CD4-positive, alpha-beta T cell (primary cell): Measurements from ENCODE around the gene PROSER3. TPM values are rescaled to one million over a fixed set of nuclear protein-coding genes. Genes with fewer than 3 reads are reported as not detected.
A peak's percentile ranks its signal among the peaks of the same experiment; 100 is the strongest.

Experiments used
- ATAC-seq: fragments of 200-7000 bp; cut with Tn5 transposase; one replicate; pipeline ENCODE4 v1.10.0; 2022; ENCODE audit warnings: mild to moderate bottlenecking; ENCODE audit not compliant: poor library complexity
- CTCF ChIA-PET: fragments of 350-600 bp; sonication (Branson Sonifier 250); formaldehyde crosslinking; loops from one replicate; lab custom pipeline; 2021; ENCODE audit warnings: antibody characterized with exemption, inconsistent platforms; lab: Charles Lee
- POLR2A ChIA-PET: fragments of 350-600 bp; sonication (Branson Sonifier 250); formaldehyde crosslinking; loops from one replicate; lab custom pipeline; 2021; ENCODE audit warnings: antibody characterized with exemption, inconsistent platforms; lab: Charles Lee
- DNase-seq, 14 experiments: peaks; one replicate each; pipeline ENCODE4 v3.0.0-alpha.2; 2013 to 2020; ENCODE audit warnings: mixed read lengths in 2 of 14
- H3K27ac ChIP-seq, 2 donors: one replicate each; pipeline versions ENCODE4 v1.5.1 to v1.7.0; 2013; ENCODE audit warnings: low read length in 2 of 2, low read depth in 1 of 2, mild to moderate bottlenecking in 1 of 2
- H3K27me3 ChIP-seq, 2 experiments: 1 replicate in 1 of 2; 2 replicates in 1 of 2; pipeline versions ENCODE4 v1.6.1 to v1.7.0; 2013; ENCODE audit warnings: low read length in 2 of 2, control low read depth in 1 of 2, mild to moderate bottlenecking in 1 of 2, moderate library complexity in 1 of 2; ENCODE audit not compliant: insufficient read depth in 2 of 2, control insufficient read depth in 1 of 2
- H3K36me3 ChIP-seq: one replicate; pipeline ENCODE4 v1.6.1; 2013; ENCODE audit warnings: low read length, control low read depth; ENCODE audit not compliant: insufficient read depth
- H3K4me1 ChIP-seq: one replicate; pipeline ENCODE4 v1.6.1; 2013; ENCODE audit warnings: low read length, control low read depth; ENCODE audit not compliant: insufficient read depth
- H3K4me3 ChIP-seq: one replicate; pipeline ENCODE4 v1.5.1; 2013; ENCODE audit warnings: mild to moderate bottlenecking, low read length, moderate library complexity
- H3K9me3 ChIP-seq, 2 experiments: 1 replicate in 1 of 2; 2 replicates in 1 of 2; pipeline versions ENCODE4 v1.6.1 to v1.7.0; 2013; ENCODE audit warnings: low read length in 2 of 2, mild to moderate bottlenecking in 2 of 2, control low read depth in 1 of 2, moderate library complexity in 1 of 2; ENCODE audit not compliant: control insufficient read depth in 1 of 2, insufficient read depth in 1 of 2
- H3K27ac Mint-ChIP-seq: one replicate; pipeline ENCODE4 v1.8.0; 2020; ENCODE audit warnings: mixed read lengths
- H3K27me3 Mint-ChIP-seq: one replicate; pipeline ENCODE4 v1.8.0; 2021; ENCODE audit warnings: mixed read lengths
- H3K36me3 Mint-ChIP-seq: one replicate; pipeline ENCODE4 v1.8.0; 2021; ENCODE audit warnings: low read depth, mixed read lengths
- H3K4me1 Mint-ChIP-seq: one replicate; pipeline ENCODE4 v1.8.0; 2021; ENCODE audit warnings: low read depth, mixed read lengths
- H3K4me3 Mint-ChIP-seq: one replicate; pipeline ENCODE4 v1.8.0; 2020; ENCODE audit warnings: mild to moderate bottlenecking, mixed read lengths
- H3K9me3 Mint-ChIP-seq: one replicate; pipeline ENCODE4 v1.8.0; 2020; ENCODE audit warnings: mixed read lengths
- intact Hi-C, 2 experiments: fragments of 100-400 bp; cut with DNase I in 1 of 2; cut with micrococcal nuclease in 1 of 2; formaldehyde crosslinking; loops; one replicate each; pipeline versions ENCODE4 v1.15.1 to v1.9.0; 2023 to 2025; cut with DNase I, micrococcal nuclease
- total RNA-seq, 174 experiments: library from RNA in 2 of 174; stranded (reverse) in 2 of 174; gene quantifications; one replicate each; pipeline ENCODE4 v1.2.3 and lab custom pipeline; 2021 to 2026
- TF ChIP-seq, protein P1 (sequence below): fragments of 200-600 bp; IDR thresholded peaks from one replicate; pipeline ENCODE4 v1.8.0; 2022; ENCODE audit warnings: antibody characterized with exemption, mild to moderate bottlenecking

PROSER3 gene
- total RNA-seq, 2 experiments from 2014 or later, result 19.4 to 22.6 TPM

DNA sequence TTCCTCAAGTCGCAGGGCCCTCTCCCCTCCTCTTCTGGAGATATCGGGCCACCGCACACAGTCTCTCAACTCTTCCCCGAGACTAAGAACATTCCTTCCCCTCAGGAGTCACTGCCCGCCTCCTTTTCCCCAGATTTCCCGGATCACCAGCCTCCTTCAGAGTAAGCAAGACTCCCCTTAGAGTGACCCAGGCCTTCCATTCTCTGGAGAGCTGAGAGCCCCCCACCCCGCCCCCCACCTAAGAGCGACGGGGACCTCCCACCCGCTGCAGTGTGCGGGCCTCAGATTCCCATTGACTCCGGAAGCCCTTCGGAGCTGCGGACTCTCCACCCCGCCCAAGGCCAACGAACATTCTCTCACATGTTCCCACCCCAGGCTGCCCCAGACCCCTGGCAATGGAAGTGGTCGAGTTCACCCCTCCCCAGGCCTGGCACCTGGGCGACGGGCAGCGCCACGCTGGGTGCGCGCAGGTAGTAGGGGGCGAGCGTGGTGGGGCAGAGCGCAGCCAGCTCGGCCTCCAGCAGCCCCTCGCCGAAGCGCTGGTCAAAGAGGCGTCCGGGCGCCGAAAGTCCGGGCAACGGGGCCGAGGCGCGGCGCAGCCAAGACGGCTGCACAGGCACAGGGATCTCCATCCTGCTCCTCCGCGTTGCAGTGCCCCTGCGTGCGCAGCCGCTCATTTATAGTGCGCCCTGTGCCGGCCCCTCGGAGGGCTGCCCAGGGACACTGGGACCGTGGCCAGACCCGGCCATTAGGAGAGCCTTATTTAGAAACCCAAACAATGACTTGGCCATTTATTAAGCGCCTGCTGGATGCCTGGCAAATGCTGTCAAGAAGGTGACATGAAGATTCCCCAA, 1.4 kb upstream of the PROSER3 start, which contains the start of gene HSPB6:
Gene HSPB6 (minus strand): TSS at position 653 of the 854 bp plus-strand sequence. CDS start 21 bp downstream, at position 632.
- peak within 1 kb of the TSS; percentile 81 for H3K4me3 ChIP-seq
- Mint-ChIP-seq H3K4me3 (peak within 1 kb of the TSS; percentile 99), H3K36me3 (peaks cover 39% of the 10 kb centered on the region), H3K9me3 (no peaks in the 10 kb centered on the region), H3K27me3 (peaks cover 15% of the 10 kb centered on the region), H3K4me1 (peaks cover 41% of the 10 kb centered on the region), H3K27ac (peak within 1 kb of the TSS; percentile 88)
- ChIA-PET POLR2A (interaction anchor here (0.9 to 1.3 kb wide), 5 partner anchors 8 to 54 kb away, joined by 3 to 12 read pairs (median 3); partner anchors contain the start of genes LIN37 and U2AF1L4), CTCF (no interaction called here)
- peaks cover 36% of the 10 kb centered on the region for H3K36me3 ChIP-seq
- ATAC-seq, result no peak
- peaks cover 43% of the 10 kb centered on the region for H3K4me1 ChIP-seq
- intact Hi-C loops, result loop anchor here (1.0 to 10.0 kb wide), 6 partner anchors 8 to 928 kb away; partner anchors contain the start of genes COX6B1 (in 1 of the 2), ETV2 (in 1 of the 2), KMT2B (in 1 of the 2) and LIN37 (in 1 of the 2)
- TF ChIP-seq, protein P1, sequence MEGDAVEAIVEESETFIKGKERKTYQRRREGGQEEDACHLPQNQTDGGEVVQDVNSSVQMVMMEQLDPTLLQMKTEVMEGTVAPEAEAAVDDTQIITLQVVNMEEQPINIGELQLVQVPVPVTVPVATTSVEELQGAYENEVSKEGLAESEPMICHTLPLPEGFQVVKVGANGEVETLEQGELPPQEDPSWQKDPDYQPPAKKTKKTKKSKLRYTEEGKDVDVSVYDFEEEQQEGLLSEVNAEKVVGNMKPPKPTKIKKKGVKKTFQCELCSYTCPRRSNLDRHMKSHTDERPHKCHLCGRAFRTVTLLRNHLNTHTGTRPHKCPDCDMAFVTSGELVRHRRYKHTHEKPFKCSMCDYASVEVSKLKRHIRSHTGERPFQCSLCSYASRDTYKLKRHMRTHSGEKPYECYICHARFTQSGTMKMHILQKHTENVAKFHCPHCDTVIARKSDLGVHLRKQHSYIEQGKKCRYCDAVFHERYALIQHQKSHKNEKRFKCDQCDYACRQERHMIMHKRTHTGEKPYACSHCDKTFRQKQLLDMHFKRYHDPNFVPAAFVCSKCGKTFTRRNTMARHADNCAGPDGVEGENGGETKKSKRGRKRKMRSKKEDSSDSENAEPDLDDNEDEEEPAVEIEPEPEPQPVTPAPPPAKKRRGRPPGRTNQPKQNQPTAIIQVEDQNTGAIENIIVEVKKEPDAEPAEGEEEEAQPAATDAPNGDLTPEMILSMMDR, result no peak
- H3K27me3 ChIP-seq, result peaks cover 0 to 2% of the 10 kb centered on the region in 2 experiments
- H3K27ac ChIP-seq, result peak within 1 kb of the TSS in 1 of 2 donors; percentile 97
- no peaks in the 10 kb centered on the region for H3K9me3 ChIP-seq
- peak in 1 of 14 experiments; percentile 35 for DNase-seq

DNA sequence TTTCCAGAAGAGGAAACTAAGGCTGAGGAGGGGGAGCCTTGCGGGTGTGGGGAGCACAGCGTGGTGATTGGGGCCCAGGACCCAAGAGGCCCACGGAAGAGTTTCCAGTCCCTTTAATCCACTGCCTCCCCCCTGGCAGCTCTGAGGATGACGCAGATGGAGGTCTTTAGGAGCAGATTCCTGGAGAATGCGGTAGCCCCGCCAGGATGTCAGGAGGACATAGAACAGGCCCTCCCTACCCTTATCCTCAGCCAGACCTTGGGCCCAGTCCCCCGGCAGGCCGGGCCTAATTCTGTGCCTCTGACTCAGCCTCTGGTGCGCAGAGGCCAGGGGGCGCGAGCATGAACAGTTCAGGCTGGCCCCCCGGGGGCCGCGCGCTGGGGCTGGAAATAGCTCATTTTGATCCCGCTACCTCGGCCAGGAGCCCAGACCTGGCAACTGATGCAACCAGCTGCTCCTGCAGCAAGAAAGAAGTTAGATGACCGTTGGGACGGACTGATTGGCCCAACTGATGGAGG, 686 bp upstream of the PROSER3 start:
- Mint-ChIP-seq H3K27ac (peak overlapping the region; percentile 88), H3K4me1 (peaks cover 41% of the 10 kb centered on the region), H3K36me3 (peaks cover 45% of the 10 kb centered on the region), H3K9me3 (no peaks in the 10 kb centered on the region), H3K27me3 (peaks cover 15% of the 10 kb centered on the region), H3K4me3 (peak overlapping the region; percentile 99)
- Histone ChIP-seq H3K27ac (no peak overlapping the region), H3K27me3 (peaks cover 0 to 2% of the 10 kb centered on the region in 2 experiments), H3K4me3 (peak overlapping the region; percentile 81), H3K9me3 (no peaks in the 10 kb centered on the region), H3K4me1 (peaks cover 43% of the 10 kb centered on the region), H3K36me3 (peaks cover 40% of the 10 kb centered on the region)
- TF ChIP-seq, protein P1, result no peak
- CTCF ChIA-PET, result no interaction called here
- DNase-seq (peak in 1 of 14 experiments; percentile 51), ATAC-seq (no peak)
- intact Hi-C loops, result loop anchor here (1.0 to 10.0 kb wide), 6 partner anchors 9 to 928 kb away; partner anchors contain the start of genes COX6B1 (in 1 of the 2), ETV2 (in 1 of the 2), KMT2B (in 1 of the 2) and LIN37 (in 1 of the 2)
- POLR2A ChIA-PET, result interaction anchor here (0.9 to 1.3 kb wide), 5 partner anchors 9 to 55 kb away, joined by 3 to 12 read pairs (median 3); partner anchors contain the start of genes LIN37 and U2AF1L4

DNA sequence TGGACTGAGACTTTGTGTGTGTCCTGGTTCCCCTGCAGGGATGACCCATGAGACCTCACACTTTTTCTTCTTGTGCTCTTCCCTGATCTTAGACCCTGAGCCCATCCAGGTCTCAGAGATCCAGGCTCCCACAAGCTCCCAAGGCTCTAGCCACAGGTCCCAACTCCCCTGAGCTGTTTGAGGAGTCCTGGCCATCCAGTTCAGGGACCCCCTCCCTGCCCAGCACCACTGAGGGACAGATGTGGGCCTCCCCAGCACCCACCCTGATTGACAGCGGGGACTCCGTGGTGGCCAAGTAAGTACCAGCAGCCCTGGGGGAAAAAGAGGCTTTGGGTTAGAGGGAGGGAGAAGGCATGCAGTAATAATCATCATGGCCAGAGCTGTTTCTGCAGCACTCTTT, 1.7 kb downstream of the PROSER3 start:
- H3K9me3 Mint-ChIP-seq, result no peaks in the 10 kb centered on the region
- ATAC-seq (no peak), DNase-seq (peak in 1 of 14 experiments; percentile 21)

More for the DNA sequence above, 1.7 kb downstream of the PROSER3 start:
- Histone ChIP-seq H3K27me3 (peaks cover 0 to 2% of the 10 kb centered on the region in 2 experiments), H3K36me3 (peaks cover 24% of the 10 kb centered on the region), H3K4me3 (no peak overlapping the region), H3K9me3 (no peaks in the 10 kb centered on the region), H3K4me1 (peaks cover 43% of the 10 kb centered on the region), H3K27ac (no peak overlapping the region)
- H3K27ac Mint-ChIP-seq, result peak overlapping the region; percentile 51
- TF ChIP-seq, protein P1, result no peak
- H3K36me3 Mint-ChIP-seq, result peaks cover 29% of the 10 kb centered on the region
- CTCF ChIA-PET, result no interaction called here
- peaks cover 14% of the 10 kb centered on the region for H3K27me3 Mint-ChIP-seq
- peak overlapping the region; percentile 99 for H3K4me3 Mint-ChIP-seq
- H3K4me1 Mint-ChIP-seq, result peaks cover 35% of the 10 kb centered on the region
- POLR2A ChIA-PET, result interaction anchor here (1.4 to 1.6 kb wide), 2 partner anchors 12 to 13 kb away, joined by 3 to 4 read pairs; partner anchors contain the start of gene LIN37
- intact Hi-C loops, result loop anchor here (2.0 to 10.0 kb wide), 6 partner anchors 15 to 925 kb away; partner anchors contain the start of genes ARHGAP33 (in 2 of the 2), COX6B1 (in 1 of the 2), ETV2 (in 1 of the 2) and KMT2B (in 1 of the 2)
